AG20443 (cell line): ENCODE data around the gene FMN1.

Source experiments
- DNase-seq: peaks from one replicate; pipeline ENCODE4 v3.0.0; 2012; ENCODE audit warnings: low spot score, mixed read lengths

FMN1 gene

DNA sequence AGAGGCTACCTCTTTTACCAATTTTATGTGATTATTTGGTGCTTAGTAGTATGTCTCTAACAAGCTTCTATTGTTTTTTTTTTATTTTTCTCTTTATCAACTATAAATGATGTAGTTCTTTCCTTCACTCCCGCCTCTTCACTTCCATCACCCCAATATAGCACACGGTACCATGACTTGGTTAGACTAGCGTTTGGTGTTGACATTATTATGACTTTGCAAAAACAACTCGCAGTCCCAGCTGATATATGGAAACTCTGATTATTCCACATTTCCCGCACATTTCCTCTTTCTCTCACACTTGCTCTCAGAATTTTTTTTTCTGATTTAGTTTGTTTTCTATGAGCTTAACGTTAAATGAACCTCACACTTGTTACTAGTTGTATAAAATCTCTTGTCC lies 314.5 kb downstream of the FMN1 start:
- no peak for DNase-seq

DNA sequence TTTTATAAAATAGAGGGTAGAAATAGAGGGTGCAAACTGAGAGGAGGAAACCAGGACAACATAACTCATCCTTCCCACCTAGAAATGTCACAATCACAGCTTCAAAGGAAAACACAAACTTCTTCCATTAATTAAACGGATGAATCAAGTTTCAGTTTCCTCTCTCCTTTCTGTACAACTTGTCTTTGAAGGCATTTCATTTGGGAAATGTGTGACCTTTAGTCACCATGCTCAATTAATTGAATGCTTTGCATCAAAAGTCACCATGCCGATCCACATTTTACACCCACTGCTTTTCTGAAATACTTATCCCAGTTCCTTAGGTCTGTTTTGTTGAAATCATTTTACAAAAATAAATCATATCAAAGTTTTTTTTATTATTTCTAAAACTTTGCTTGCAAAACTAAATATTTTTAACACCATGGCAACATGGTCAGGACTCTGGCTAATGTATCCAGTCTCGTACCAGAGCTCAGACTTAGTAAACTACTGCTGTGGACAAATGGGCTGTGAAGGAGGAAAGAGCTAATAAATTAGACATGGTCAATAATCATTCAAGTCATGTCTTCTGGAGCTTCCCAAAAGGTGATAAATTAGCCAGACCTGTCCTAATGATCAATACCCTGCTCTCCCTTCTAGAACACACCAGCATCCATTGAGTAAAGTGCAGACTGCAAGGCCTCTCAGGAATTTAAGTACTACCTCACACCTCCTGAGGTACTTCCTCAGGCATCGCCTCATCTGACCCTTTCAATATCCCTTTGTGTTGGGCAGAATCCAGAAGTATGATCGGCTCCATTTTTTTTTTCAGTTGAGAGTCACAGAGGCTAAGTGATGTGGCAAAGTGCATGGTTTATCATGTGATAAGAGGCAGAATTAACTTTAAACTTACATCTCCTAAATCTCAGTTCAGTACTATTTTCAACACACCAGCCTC lies 315.4 kb downstream of the FMN1 start:
- peak; percentile 42 for DNase-seq

DNA sequence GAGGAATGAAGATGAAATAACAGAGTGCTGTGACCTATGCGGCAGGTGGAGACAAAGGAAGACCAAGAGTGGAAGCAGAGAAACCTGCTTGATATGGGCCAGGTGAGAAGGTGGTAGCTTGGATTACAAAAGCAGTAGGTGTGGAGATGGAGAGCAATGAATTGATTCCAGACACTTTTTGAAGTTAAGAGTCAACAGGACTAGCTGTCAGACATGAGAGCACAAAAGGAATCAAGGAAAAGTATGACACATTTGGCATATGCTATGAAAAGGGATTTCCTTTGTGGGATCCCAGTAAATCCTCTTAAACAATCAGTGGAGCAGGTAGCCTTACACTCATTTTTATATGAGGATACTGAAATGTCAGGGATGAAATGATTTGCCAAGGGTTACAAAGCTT lies 316.2 kb downstream of the FMN1 start:
- DNase-seq: no peak

- no peak for DNase-seq
These were observed 317.1 kb downstream of the FMN1 start for GRCh38 chr15:32877252-32878019.

DNA sequence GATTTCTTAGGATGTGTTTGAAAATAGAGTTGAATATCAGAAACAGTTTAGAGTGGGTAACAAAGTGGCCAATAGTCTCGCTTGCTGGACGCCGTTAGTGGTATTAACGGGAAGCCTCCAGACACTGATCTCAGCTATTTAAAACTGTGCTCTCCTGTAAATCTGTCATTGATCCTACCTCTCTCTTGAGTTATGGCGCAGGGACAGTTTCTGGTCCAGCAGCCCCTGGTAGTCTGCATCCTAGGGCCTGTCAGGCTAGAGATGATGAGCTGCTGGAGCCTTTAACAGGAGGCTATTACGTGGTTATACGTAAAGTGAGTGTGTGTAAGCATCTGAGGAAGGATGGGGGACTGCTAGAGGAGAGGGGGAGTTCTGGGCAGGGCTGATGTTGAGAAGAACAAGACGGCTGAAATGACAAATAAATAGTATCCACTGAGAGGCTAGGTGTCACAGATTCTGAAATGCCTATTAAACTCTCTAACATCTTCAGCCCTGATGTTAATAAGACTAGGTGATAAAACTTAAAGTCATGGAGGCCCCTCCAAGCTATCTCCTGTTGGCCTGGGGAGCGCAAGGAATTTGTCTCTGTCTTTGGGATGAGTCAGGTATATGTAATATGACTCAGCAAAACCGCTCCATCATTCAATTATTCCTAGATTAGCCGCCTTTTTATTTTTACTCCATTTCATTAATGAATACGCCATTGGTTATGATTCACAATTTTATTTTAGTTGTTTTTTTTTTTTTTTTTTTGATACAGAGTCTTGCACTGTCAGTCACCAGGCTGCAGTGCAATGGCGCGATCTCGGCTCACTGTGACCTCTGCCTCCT lies 321.0 kb downstream of the FMN1 start:
- DNase-seq: no peak

GRCh38 chr15:32872621-32873283 lies 321.8 kb downstream of the FMN1 start:
- DNase-seq: no peak

DNA sequence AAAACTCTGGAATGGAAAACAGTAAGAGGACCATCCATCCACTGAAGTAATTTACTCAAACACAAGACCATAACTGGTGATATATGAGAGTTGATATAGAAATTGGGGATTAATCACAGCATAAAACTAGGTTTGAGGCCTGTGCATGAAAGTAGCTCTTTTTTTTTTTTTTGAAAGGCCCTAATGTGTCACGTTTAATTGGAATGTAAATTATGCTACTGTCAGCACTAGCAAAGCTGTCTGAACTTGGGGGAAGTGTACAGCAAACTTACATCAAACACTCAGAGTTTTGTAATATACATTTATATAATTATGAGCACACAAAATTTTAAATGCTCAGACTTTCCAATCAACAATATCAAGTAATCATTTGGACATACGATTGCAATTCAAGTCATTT lies 322.6 kb downstream of the FMN1 start:
- DNase-seq: no peak

DNA sequence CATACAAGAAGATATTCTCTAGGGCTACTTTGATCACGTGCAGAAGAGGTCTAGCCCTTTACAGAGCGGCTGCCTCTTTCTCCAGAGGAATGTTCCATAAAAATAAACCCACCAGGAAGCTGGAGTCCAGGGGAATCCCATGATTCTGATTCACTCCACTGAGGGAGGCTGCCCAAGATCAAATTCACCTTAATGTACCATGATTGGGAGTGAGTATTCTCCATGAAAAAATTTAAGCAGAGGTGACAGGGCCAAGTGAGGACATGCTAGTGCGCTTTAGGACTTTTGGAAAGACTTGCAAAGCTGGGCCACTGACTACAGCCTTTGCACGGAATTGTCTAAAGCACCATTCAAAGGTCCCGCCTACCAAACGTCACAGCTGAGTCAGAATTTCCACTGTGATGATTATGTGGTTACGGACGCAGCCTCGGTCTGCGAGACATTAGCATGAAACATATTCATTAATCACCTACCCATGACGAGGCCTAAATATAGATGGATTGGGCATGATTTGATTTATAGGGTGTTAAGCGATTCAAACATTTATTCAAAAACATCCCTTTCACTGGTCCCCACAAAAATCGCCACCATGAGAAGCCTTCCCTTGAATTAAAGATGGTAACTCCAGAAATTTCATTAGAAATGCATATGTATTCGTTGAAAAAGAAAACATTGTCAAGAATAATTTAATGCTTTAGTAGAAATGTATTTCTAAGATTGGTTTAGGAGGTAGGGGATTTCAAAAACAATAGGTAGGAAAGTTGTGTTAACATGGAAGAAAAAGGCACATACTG lies 324.1 kb downstream of the FMN1 start:
- DNase-seq: peak; percentile 85

- DNase-seq: no peak
These were observed 324.7 kb downstream of the FMN1 start for GRCh38 chr15:32869776-32870175.

GRCh38 chr15:32867313-32867626 lies 327.2 kb downstream of the FMN1 start:
- DNase-seq: peak; percentile 55

- DNase-seq: no peak
These were observed 327.8 kb downstream of the FMN1 start for GRCh38 chr15:32866454-32867312.

GRCh38 chr15:32864841-32865240 lies 329.7 kb downstream of the FMN1 start:
- no peak for DNase-seq

GRCh38 chr15:32864051-32864450 lies 330.5 kb downstream of the FMN1 start:
- no peak for DNase-seq

GRCh38 chr15:32861761-32862160 lies 332.8 kb downstream of the FMN1 start:
- DNase-seq: peak; percentile 78

GRCh38 chr15:32861174-32861573 lies 333.3 kb downstream of the FMN1 start:
- DNase-seq: no peak

DNA sequence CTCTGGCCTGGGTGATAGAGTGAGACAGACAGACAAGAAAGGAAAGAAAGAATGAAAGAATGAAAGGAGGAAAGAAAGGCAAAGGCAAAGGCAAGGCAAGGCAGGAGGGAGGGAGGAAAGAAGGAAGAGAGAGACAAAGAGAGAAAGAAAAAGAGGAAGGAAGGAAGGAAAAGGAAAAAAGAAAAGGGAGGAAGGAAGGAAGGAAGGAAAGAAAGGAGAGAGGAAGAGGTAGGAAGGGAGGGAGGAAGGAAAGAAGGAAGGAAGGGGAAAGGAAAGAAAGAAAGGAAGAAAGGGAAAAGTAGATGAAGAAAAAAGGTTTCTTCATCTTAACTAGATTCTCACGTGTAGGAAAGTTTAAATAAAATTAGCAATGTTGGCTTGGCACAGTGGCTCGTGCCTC lies 334.5 kb downstream of the FMN1 start:
- DNase-seq: no peak

DNA sequence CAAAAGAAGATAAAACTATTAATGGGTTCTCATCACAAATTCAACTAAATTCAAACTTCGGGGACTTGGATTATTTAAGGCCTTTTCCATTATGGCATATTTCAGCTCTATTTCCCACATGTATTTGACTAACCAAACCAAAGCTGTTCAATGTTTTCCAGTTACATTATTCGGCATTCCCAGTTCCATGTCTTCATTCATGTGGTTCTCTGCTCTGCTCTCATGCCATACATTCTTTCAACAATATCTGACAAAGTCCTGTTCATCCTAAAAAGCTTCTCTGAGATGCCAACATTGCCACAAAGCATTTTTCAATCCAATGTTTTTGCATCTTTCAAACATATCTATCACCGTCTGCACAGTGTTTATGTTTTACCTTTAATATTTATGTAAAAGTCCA lies 335.3 kb downstream of the FMN1 start:
- DNase-seq: no peak

- no peak for DNase-seq
These were observed 336.8 kb downstream of the FMN1 start for GRCh38 chr15:32857732-32858131.

DNA sequence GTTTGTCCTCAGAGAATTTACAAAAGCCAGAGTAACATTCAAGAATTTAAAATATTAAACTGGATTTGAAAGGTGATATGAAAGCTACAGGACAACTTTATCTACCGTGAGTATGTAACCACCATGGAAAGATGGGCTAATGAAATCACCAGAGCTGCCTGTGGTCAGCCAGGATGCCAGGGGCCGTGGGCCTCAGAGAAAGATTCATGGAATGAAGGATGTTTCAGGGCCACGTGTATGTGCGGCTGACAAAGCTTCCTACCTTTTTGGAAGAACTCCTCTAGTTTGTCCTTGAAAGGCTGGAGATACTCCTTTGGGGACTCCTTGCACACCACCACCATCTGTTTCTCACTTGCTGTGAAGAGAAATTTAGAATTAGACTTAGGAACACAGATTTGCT lies 337.8 kb downstream of the FMN1 start:
- no peak for DNase-seq

DNA sequence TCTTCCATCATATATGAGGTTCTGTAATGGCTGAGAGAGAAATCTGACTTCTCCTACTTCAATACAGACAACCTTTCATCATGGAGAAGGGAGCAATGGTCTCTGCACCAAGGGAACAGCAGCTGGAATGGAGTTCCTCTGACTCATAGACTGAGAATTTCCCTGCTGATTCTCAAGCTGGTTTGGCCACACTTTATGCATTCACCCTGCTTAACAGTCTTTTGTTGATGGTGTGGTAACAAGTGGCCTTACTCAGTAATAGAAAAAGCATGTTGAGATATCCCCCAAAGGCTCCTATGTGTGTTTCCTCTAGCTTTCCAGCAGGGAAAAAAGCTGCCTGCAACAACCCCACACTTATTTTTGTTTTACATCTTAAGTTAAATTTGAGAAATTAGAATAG lies 338.6 kb downstream of the FMN1 start:
- peak; percentile 80 for DNase-seq
